Measurements from ENCODE around the gene CLSTN2.

CLSTN2 gene

DNA sequence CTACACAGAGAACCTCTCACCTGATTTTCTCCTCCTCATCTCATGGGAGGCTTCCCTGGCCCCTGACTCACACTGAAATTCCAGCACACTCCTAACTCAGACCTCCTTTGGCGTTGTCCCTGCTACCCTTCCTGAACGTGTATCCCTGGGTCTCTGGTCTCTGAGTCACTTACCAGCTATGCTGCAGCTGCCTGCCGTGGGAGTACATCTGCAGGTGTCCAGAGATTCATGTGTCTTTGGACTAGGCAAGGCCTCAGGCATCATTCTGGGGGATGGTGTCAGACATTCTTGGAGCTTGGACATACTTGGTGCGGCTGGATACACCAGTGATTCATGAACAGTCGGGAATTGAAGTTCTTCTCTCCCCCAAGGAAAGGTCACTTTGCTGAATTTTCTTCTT lies 594.1 kb downstream of the CLSTN2 start:
- no peak for DNase-seq

DNA sequence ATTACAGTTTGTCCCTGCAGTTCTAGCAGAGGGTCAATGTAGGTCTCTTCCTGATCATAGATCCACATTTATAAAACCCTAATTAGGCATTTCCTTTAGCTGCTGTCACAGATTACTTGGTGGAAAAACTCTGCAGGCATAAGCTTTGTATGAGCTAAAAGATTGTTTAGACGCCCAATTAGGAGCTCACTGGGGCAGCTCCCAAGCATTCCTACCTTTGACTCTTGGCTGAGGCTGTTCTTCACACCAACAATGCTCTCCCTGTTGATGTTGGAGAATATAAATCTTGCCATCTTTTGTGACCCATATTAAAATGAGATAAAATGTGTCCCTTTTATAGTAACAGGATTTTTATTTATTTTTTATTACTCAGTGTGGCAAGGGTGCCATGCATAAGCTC lies 594.6 kb downstream of the CLSTN2 start:
- DNase-seq = no peak

DNA sequence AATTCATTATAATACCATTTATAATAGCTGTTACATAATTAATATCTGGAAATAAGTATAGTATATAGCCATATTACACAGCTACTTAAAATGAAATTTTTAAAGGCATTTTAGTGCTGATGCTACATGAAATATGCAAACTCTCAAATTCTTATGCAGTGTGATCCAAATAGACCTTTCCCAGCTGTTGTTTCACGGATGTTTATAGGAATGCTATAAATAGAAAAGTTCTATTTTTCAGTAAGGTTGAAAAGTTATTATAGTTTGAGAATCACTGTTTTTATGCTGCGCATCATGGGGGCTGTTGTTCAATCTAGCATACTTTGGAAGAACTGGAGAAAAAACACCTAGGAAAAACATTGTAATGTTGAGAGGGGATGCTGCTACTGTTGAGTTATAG lies 595.1 kb downstream of the CLSTN2 start:
- no peak for DNase-seq

DNA sequence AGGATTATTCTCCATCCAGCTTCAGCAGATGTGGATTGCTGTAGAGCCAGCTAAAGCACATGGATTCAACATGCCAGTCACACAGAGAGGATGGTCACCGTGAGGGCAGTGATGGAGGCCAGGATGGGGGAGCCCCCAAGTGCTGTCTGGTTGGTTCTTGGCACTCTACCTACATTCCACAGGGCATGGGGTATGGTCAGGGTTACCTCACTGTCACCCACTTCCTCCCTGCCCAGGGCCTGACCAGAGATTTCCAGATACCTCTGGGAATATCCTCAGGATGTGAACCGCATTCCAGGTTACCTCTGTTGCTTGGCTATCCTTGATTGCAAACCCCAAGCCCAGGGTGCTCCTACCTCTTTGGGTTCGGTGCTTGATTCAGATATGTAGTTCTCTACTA lies 595.6 kb downstream of the CLSTN2 start:
- DNase-seq = no peak

DNA sequence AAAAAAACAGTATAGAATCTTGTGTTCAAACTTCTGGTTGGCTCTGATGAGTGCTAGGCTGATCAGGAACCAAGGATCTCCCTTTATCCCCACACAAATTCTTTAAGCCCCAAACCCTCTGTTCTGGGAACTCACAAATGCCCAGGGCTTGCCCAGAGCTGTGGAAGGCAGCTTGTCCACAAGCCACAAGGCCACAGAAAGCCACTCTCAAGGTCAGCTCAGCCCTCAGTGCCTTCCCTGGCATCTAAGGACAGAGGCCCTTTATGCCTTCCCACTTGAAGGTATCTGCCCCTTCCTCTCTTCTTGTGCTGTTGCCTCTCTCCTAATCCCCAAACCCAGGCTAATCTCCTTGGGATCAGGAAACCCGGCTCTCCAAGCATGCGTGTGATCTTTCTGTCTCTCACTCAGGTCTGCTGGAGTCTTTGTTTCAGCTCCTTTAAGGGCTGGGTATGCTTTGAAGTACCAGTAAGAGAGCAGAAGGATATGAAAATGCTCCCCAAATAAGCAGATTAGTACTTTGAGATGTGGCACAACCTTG lies 597.9 kb downstream of the CLSTN2 start:
- DNase-seq = no peak

DNA sequence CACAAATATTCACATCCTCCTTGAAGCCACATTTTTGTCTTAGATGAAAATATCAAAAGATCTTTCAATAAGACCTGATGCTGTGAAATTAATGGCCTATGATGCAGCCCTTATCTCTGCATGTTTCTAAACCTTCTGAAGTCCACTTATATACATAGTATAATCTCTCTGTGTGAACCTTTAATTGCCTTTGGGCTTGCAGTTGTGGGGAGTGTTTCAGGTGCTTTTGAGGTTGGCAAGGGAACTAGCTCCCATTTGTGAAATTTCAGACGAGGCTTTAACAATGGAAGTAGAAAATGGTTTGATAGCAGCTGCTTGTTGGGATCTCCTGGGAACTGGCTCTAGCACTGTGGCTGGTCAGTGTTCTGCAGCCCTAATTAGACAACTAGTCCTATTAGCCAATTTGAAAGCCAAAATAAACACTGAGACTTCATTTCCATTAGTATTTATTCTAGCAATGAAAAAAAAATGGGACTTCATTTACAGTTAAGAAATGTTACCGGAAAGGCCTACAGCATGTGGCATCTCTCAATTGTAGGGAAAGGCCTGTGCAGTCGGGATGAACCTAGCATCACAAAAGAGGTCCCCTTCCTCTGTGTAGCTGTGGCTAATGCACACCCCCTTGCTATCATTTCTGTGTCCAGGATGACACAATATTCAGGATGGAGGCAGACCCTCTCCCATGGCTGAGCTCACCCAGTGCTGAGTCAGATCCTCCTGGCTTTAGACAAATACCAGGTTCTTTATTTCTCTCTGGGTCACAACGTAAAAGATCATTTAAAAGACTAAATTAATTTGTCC lies 602.1 kb downstream of the CLSTN2 start:
- no peak for DNase-seq

DNA sequence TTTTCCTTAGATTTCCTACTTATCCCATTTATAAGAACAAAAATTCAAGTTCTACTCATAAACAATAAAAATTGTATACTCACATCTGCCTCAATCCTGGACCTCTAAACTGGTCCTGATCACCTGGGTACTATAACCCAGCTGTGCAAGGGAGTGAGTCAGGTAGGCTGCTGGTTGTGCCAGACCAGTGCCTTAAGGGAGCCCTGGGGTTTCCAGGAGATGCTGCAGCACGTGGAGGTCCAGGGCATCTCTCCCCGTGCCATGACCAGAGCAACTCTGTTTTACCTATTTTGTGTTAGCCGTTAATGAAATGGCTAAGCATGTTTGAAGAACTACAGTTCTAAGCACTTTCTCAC lies 602.7 kb downstream of the CLSTN2 start:
- no peak for DNase-seq

DNA sequence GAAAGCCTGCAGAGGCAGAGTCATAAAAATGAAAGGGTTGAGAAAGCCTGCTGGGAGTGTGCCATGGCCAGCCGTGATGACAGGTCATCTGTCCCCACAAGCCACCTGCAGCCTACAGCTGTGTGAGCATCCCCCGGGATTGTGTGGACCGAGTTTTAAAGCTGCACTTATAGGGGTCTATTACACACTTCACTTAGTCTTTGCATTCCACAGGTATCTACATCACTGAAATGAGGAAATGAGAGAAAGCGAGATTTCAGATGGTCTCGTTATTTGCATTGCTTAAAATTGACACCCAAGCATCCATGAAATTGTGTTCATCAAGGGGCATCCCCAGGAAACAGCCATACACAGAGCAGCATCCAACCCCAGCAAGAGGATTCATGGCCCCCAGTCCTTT lies 605.3 kb downstream of the CLSTN2 start:
- no peak for DNase-seq

DNA sequence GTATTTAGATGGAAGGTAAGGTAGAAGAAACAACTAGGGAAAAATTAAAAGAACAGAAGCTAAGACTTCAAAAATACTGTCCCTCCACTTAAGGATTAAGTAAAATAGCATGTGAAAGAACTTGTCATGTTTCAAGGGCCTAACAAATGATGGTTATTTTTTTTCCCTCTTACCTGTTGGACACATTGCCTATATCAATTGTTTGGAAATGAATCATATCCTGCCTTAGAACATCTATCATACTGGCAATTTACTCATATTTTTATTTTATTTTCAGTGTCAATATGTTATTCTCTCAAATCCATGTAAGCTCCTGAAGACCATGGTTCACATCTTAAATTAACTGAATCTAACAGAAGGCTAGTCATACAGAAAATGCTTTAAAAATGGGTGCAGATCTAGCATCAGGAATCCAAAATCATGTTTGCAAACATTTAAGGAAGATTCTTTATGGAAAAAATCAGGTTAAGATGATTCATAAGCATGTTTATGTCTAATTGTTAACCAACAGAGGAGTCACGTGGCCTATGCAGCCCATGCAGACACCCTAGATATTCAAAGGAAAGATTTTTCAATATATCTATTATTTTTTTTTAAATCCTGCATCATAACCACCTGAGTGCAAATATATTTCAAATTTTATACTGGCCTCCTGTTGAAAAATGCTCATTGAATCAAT lies 607.1 kb downstream of the CLSTN2 start:
- DNase-seq = no peak

DNA sequence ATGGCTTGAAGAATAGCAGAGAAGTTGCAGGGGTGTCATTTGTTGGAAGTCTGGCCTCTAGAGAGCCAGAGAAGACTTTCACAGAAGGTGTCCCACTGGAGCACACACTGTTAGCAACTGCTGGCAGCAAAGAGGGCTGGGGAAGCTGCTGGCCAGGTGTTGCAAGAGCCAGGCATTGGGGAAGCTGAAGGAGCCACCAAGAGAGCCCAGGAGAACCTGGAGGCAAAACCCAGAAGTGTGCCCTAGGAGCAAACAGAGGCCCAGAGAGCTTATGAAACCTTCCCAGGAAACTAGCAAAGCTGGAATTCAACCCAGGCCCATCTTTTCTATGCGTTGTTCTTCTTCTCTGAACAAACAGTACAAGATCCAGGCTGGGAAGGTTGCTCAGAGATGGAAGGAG lies 610.2 kb downstream of the CLSTN2 start:
- DNase-seq = no peak

DNA sequence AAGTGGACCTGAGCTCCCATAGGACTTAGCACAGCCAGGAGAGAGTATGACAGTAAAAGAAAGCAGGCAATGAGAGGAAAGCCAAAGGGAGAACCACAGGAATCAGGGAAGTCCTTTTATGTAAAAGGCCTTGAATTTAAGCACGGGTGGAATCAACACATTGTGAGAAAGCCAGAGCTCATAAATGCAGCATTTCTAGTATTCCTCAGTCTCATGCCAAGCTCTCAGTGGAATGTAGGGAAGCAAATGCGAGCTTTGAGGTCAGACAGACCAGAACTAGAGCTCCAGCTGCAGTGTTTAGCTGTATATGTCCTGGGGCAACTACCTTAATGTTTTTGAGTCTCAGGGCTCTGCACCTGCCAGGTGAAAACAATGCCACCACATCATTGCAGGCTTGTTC lies 610.8 kb downstream of the CLSTN2 start:
- DNase-seq = no peak

DNA sequence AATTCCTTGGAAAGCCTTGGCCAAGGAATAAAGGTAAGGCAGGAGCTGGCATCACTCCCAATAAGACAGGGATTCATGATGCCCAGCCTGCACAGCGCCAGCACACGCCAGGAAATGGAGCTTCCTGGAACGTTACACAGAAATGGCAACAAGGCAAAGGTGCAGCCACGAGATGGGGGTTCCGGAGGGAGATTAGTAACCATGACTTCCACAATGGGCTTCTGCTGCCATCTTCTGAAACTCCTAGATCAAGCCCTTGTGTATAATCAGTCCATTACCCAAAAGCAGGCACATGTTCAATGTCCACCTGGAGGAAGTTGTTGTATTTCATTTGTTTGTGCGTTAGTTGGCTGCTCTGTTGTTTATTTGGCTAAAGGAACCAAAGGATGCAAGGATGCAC lies 611.7 kb downstream of the CLSTN2 start:
- no peak for DNase-seq

DNA sequence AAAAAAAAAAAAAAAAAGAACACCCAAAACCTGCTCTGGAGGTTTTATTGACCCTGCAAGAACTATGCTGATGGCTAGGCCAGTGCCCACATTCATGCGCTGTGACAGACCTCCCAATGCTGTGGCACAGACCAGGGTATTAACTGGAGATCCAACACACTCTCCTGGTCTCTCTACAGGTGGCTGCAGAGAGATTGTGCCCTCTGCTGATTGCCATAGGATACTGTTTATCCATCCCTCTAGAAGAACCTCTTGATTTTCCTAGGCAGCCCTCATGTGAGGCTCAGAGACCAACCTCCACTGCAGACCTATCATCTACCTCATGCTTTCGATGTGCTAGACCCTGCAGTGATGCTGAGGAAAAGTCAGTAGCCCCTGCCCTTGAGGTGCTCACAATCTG lies 617.4 kb downstream of the CLSTN2 start:
- DNase-seq = no peak

DNA sequence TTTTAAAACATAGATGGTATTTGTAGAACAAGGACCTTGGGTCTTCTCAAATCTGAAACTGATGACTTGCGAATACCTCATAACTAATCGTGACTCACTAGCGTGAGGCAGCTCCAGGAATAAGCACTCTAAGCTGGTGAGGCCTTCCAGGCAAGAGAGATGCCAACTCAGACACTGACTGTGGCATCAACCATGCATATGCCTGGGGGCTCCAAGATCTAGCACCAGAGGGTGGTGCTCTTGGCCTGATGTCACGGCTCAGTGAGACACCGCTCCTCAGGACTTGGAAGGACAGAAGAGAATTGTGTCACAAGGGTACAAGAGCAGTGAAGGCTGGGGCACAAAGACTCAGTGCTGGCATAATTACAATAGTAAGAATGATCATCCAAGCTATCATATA lies 617.9 kb downstream of the CLSTN2 start:
- DNase-seq = no peak

DNA sequence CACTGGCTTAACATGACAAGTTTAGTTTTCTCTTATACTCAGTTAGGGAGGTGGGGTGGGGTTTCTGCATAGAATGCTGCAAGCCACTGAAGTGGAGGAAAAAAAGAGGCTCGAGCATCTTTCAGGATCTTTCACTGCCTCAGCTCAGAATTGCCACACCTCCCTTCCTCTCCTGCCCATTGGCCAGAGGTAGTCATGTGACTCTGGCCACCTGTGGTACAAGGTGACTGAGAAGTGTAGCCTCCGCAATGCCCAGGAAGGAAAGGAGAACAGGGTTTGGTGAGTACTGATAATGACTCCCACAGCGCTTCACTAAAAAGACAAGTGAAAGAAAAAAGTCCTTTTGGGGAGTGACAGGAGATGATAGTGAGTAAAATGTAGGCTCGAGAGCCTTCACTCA lies 618.6 kb downstream of the CLSTN2 start:
- DNase-seq = no peak

DNA sequence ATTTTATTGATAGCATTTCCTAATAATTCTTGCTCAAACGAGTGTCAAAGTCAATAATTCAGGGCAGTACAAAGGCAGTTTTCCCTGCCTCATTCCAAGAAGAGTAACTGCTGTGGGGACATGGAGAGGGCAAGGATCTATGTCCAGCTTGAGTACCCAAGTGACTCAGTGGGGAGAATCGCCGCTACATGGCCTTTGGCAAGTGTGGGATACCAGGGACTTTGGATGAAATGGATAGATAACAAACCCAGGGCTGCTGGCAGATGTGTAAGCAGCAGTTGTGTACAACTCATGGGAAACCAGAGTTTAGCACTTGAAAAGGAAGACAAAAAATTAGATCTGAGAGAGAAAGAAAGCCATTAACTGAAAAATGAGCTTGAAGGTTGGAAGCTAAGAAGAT lies 620.7 kb downstream of the CLSTN2 start:
- DNase-seq = no peak

DNA sequence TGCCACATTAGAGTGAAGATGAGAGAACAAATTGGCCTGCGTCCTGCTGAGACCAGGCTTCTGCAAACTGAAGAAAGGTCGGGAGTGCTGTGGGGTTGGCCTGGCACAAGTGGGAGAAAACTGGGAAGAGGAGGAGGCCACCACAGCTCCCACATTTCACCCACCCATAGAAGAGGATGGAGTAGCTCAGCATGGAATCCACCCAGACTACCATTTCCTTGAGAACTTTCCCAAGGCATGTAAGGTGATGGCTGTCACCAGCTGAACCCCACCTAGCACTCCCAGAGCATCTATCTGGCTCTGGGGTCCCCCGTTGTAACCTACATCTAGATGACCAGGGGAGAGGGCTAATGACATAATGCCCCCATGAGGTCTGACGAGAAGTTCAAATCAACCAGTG lies 622.5 kb downstream of the CLSTN2 start:
- DNase-seq = no peak

DNA sequence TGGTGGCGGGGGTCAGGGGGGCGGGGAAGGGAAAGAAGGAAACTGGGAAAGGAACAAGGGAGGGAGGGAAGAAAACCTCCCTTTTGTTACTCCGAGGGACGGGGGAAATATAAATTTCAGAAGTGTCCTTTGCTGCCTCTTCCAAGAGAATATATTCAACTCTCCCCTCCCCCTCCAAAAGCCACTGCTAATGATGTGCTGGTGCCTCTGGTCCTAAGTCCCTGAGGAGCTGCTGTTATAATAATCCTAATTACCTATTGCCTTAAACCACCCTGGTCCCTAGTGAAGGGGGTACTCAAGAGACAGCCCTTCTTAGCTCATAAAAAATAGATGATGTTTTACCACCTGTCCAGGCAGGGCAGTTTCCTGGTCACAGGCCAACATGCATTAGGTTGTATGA lies 624.6 kb downstream of the CLSTN2 start:
- no peak for DNase-seq

DNA sequence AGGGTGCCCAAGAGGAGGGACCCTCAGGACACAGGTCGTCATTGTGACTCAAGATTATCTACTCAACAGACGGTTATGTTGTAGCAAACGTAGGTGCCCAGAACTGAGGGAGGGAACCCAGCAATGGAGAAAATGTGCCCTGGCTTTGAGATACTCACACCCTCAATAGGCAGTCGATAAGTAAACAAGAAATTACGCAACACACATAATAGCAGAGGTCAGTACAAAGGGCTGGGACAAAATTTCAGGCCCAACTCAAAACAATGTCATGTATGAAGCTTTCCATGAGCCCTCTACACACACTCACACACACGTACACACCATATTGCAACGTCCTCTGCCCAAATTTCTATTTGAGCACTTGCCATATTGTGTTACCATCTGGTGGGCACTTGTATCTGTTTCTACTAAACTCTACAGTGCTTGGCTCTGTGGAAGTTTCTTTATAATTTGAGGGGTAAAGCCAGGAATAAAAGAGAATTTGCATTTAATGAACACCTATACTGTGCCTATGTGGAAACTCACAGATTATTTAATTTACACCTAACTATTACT lies 628.3 kb downstream of the CLSTN2 start:
- no peak for DNase-seq

DNA sequence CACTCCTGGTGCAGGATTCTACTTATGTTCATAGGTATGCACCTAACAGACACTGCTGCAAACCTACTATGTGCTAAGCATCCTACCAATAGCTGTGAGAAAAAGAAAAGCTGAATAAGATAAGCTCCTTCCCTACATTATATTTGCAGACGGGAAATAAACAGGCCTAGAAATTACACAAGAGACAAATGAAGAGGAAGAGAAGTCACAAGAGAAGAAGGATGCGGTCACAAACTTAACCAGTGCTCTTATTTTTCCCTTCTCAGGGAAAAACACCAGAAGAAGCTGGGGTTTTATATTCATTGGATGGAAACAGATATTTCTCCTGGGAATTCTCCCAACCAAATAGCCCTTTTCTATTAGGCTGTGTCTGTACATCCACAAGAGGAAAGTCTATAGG lies 633.1 kb downstream of the CLSTN2 start:
- DNase-seq = no peak

DNA sequence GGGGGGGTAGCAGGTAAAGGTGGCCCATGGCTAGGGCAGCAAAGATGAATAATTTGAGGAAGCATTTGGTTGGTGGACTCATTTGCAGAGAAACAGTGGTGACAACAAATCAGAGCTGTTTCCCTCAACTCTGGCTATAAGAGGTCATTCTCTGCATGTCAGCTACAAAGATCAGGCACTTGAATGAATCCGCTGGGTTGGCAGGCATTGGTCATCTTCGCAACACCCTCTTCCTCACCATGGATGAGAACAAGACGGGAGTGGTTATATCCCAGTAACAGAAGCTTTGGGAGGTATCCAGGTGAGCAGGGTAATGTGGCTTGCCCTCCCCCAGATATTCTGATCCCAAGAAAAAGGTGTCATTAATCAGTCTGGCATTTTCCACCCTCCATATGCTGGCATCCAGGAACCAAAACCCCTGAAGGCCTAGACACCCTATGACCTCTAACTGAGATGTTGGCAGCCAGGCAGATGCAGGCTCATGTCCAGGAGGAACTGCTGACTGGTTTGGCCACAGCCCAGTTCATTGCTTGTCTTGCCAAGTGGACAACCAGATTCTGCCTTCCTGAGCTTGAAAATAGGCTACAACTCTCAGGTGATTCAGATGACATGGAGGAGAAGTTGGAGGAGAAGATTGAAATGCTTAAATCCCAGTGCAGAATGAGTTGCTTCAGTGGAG lies 634.0 kb downstream of the CLSTN2 start:
- DNase-seq = no peak

DNA sequence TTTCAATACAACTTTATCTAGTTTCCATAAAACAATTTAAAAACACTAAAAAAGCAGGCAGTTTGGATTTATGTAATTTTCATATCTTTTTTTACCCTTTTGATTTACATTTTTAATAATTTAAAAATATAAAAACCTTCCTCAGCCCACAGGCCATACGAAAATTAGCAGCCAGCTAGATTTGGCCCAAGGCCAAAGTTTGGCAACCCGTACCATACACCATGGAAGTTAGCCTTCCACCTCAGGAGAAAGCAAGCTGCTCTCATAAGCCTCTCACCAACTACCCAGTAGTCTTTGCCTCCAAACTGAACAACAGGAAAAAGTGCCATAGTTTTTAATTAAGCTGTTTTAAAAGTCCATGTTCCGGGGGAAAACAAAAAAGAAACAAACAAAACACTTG lies 635.6 kb downstream of the CLSTN2 start:
- DNase-seq = no peak

DNA sequence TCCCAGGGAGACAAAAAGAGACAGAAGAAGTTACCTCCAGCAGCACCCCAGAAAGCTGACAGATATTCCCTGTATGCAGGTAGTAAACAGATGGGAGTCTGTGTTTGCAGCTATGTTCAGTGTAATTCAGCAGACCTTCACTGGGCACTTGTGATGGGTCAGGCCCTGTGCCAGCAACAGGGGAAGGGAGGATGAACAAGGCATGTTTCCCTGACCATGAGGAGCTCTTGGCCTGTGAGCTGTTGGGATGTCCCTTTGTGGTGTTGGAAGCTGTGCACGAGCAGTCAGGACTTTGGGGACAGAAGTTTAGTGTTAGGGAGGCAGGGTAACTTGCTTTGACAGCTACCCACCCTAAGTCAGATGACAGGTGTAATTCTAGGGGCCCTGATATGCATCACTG lies 636.9 kb downstream of the CLSTN2 start:
- DNase-seq = no peak

DNA sequence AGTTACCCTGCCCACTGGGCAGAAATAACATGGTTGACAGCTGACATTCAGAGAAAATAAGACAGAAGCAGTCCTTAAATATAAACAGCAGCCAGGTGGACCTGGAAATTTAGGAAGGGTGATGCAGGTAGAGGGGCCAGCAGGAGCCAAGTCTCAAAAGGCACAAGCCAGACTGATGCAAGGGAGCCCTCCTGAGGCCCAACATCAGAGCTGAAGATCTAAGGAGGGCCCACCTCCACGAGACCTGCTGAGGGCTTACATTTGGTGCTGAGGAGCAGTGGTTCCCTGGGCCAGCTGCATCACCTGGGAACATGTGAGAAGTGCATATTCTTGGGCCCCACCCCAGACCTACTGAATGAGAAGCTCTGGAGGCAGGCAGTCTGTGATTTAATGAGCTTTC lies 637.3 kb downstream of the CLSTN2 start:
- DNase-seq = no peak
